NCI-H1436 treated with DMSO at 0.1 percent for 48 hours (cell line): ENCODE measurements around the gene AK4.

Experiments
- DNase-seq: peaks from one replicate; lab custom pipeline; 2025; lab: John Stamatoyannopoulos, UW

AK4 gene

GRCh38 chr1:65250826-65251225 lies 102.8 kb downstream of the AK4 start:
- DNase-seq: no peak

GRCh38 chr1:65253800-65254319 lies 105.9 kb downstream of the AK4 start:
- no peak for DNase-seq

- DNase-seq: no peak
Observed at GRCh38 chr1:65254320-65255034, 106.5 kb downstream of the AK4 start.

- DNase-seq: no peak
Observed at GRCh38 chr1:65255035-65255655, 107.1 kb downstream of the AK4 start.

GRCh38 chr1:65255656-65256050 lies 107.7 kb downstream of the AK4 start:
- no peak for DNase-seq

GRCh38 chr1:65256860-65257708 lies 109.1 kb downstream of the AK4 start:
- DNase-seq: no peak

- no peak for DNase-seq
Observed at GRCh38 chr1:65258106-65258505, 110.1 kb downstream of the AK4 start.

GRCh38 chr1:65259816-65260215 lies 111.8 kb downstream of the AK4 start:
- no peak for DNase-seq

GRCh38 chr1:65260851-65261473 lies 113.0 kb downstream of the AK4 start:
- DNase-seq: no peak

GRCh38 chr1:65263286-65263685 lies 115.3 kb downstream of the AK4 start:
- no peak for DNase-seq

- peak; percentile 8 for DNase-seq
Observed at GRCh38 chr1:65264197-65264929, 116.4 kb downstream of the AK4 start.

GRCh38 chr1:65265296-65265650 lies 117.3 kb downstream of the AK4 start:
- DNase-seq: no peak

- DNase-seq: no peak
Observed at GRCh38 chr1:65265651-65266351, 117.8 kb downstream of the AK4 start.

GRCh38 chr1:65266476-65266875 lies 118.5 kb downstream of the AK4 start:
- DNase-seq: no peak

GRCh38 chr1:65267271-65267670 lies 119.3 kb downstream of the AK4 start:
- no peak for DNase-seq

- no peak for DNase-seq
Observed at GRCh38 chr1:65267683-65268082, 119.7 kb downstream of the AK4 start.

GRCh38 chr1:65269612-65270011 lies 121.6 kb downstream of the AK4 start:
- no peak for DNase-seq

GRCh38 chr1:65276197-65276939 lies 128.4 kb downstream of the AK4 start:
- DNase-seq: no peak

GRCh38 chr1:65277605-65278347 lies 129.8 kb downstream of the AK4 start:
- no peak for DNase-seq
